HFFc6 (cell line): ENCODE results near the gene BNIP3. TPM values are rescaled to one million over a fixed set of nuclear protein-coding genes. Genes with fewer than 3 reads are reported as not detected.
A peak's percentile ranks its signal among the peaks of the same experiment; 100 is the strongest.

Experiments used
- DNase-seq: peaks from one replicate; pipeline ENCODE4 v3.0.0-alpha.2; 2018
- H3K27ac Mint-ChIP-seq: 2 replicates; pipeline ENCODE4 v1.8.0; 2020; ENCODE audit warnings: mild to moderate bottlenecking, mixed read lengths
- H3K27me3 Mint-ChIP-seq: 2 replicates; pipeline ENCODE4 v1.8.0; 2021; ENCODE audit warnings: mild to moderate bottlenecking, moderate library complexity, mixed read lengths; ENCODE audit not compliant: insufficient read depth
- H3K36me3 Mint-ChIP-seq: 2 replicates; pipeline ENCODE4 v1.8.0; 2021; ENCODE audit warnings: low read depth, mixed read lengths
- H3K4me1 Mint-ChIP-seq: 2 replicates; pipeline ENCODE4 v1.8.0; 2020; ENCODE audit warnings: low read depth, mixed read lengths
- H3K4me3 Mint-ChIP-seq: 2 replicates; pipeline ENCODE4 v1.8.0; 2020; ENCODE audit warnings: mild to moderate bottlenecking, moderate library complexity, mixed read lengths
- H3K9me3 Mint-ChIP-seq: 2 replicates; pipeline ENCODE4 v1.8.0; 2020; ENCODE audit warnings: mild to moderate bottlenecking, mixed read lengths
- total RNA-seq, 6 experiments: library from RNA; stranded (reverse); fragmentation: NEBNext Ultra II Directional; extraction: Animal tissue kit (Norgen Biotek cat#: 25700); gene quantifications; 2 replicates in 1 of 6; 3 replicates in 5 of 6; pipeline ENCODE4 v1.2.3, GENCODE V29; 2021
- TF ChIP-seq, protein P1 (sequence below): fragments of 200-600 bp; sonication (generic); IDR thresholded peaks from 2 replicates; pipeline ENCODE4 v1.5.0; 2021; ENCODE audit warnings: antibody characterized with exemption, mild to moderate bottlenecking

BNIP3 gene
- total RNA-seq, 6 experiments from 2014 or later: 71.0 to 107 (median 78.3) TPM

GRCh38 chr10:131983780-131984179, 2.1 kb upstream of the BNIP3 start:
- DNase-seq: peak; percentile 96
- Mint-ChIP-seq H3K4me1 (peaks cover 34% of the 10 kb centered on the region), H3K27ac (peak overlapping the region; percentile 78; the same call in 1 of the 2 replicates), H3K9me3 (peaks cover 4% of the 10 kb centered on the region; the same call in 1 of the 2 replicates), H3K27me3 (no peaks in the 10 kb centered on the region), H3K36me3 (peaks cover 10% of the 10 kb centered on the region; the same call in 1 of the 2 replicates), H3K4me3 (peak overlapping the region; percentile 58; the same call in 1 of the 2 replicates)
- TF ChIP-seq, protein P1, sequence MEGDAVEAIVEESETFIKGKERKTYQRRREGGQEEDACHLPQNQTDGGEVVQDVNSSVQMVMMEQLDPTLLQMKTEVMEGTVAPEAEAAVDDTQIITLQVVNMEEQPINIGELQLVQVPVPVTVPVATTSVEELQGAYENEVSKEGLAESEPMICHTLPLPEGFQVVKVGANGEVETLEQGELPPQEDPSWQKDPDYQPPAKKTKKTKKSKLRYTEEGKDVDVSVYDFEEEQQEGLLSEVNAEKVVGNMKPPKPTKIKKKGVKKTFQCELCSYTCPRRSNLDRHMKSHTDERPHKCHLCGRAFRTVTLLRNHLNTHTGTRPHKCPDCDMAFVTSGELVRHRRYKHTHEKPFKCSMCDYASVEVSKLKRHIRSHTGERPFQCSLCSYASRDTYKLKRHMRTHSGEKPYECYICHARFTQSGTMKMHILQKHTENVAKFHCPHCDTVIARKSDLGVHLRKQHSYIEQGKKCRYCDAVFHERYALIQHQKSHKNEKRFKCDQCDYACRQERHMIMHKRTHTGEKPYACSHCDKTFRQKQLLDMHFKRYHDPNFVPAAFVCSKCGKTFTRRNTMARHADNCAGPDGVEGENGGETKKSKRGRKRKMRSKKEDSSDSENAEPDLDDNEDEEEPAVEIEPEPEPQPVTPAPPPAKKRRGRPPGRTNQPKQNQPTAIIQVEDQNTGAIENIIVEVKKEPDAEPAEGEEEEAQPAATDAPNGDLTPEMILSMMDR: no peak

DNA sequence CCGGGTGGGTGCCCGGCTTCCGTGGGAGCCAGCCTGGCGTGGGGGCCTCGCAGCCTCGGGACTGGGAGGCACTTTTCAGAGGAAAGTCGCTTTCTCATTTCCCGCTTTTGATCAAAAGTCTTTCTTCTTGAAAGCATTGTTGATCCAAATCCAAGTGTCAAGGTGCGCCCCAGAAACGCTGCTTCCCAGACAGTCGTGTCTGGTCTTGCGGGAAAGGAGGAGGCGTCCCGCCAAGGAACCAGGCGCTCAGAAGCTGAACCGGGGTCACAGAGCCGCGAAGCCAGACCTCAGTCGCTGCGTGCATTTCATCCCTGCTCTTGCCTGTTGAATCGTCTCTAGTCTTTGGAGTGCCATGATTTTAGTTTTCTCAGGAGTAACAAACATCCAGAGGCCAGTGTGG, 1.1 kb upstream of the BNIP3 start:
- no peak for DNase-seq
- peak overlapping the region; percentile 78 for H3K27ac Mint-ChIP-seq

DNA sequence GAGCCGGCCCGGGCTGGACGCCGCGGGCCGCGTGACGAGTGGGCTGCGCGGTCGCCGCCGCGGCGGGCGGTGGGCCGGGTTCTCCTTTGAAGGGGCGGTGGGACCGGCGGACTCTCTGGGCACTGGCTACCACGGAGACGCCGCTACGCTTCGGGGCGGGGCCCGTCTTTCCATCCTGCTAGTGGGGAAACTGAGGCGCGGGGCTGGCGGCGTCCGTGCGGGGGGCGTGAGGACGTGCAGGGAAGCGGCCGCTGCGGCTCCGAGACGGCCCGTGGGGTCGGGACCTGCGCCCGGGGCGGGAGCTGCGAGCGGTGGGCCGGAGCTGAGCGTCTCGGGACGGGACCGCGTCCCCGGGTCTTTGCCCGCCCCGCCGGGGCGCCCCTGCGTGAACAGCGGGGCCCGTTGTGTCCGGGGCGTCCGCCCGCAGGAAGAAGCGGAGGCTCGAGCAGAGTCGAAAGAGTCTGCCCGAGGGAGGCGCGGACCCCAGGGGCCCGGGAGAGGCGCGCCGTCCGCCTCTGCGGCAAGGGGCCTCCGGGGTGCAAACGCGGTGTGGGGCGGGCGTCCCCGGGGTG, 548 bp upstream of the BNIP3 start:
- TF ChIP-seq, protein P1: no peak
- DNase-seq: no peak
- H3K36me3 Mint-ChIP-seq: peaks cover 20% of the 10 kb centered on the region; the same call in 1 of the 2 replicates
- H3K9me3 Mint-ChIP-seq: no peaks in the 10 kb centered on the region
- peaks cover 46% of the 10 kb centered on the region for H3K4me1 Mint-ChIP-seq
- H3K4me3 Mint-ChIP-seq: peak overlapping the region; percentile 69; the same call in 1 of the 2 replicates
- H3K27me3 Mint-ChIP-seq: no peaks in the 10 kb centered on the region
- H3K27ac Mint-ChIP-seq: no peak overlapping the region

More for the DNA sequence above, 1.1 kb upstream of the BNIP3 start:
- Mint-ChIP-seq H3K36me3 (peaks cover 15% of the 10 kb centered on the region; the same call in 1 of the 2 replicates), H3K27me3 (no peaks in the 10 kb centered on the region), H3K4me3 (peak overlapping the region; percentile 58), H3K9me3 (peaks cover 1% of the 10 kb centered on the region; the same call in 1 of the 2 replicates), H3K4me1 (peaks cover 43% of the 10 kb centered on the region)
- TF ChIP-seq, protein P1: no peak

DNA sequence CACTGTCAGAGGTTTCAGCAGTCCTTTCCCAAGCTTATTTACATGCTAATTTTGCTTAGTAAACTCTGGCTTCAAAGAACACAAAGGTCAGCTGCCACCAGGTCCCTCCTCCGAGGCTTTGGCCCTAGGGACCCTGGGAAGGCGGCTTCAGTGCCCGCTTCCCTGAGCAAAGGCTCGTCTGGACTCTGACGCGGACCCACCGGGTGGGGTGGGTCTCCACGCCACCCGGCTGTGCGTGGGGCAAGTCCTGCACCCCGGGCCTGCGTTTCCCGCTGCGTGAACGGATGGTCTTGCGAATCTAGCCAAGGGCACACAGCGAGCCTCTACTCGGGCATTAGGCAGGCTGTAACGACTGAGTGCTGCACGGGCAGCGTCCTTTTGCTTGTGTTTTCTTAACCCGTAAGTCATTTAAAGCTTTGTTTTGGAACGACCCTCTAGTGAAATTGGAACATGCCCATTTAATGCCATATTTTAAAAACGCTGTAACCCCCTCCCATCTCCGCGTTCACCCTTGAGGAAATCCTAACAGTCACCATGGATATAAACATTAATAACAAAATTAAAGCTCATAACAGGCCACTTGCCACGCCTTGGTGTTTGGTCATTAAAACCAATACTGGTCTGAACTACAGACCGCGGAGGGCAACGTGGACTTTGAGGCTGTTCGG, 828 bp downstream of the BNIP3 start:
- H3K27me3 Mint-ChIP-seq: no peaks in the 10 kb centered on the region; the same call in 1 of the 2 replicates
- TF ChIP-seq, protein P1: no peak
- H3K9me3 Mint-ChIP-seq: no peaks in the 10 kb centered on the region
- H3K4me1 Mint-ChIP-seq: peaks cover 46% of the 10 kb centered on the region
- peak overlapping the region; percentile 98 for H3K4me3 Mint-ChIP-seq
- H3K27ac Mint-ChIP-seq: peak overlapping the region; percentile 86
- H3K36me3 Mint-ChIP-seq: peaks cover 28% of the 10 kb centered on the region; the same call in 1 of the 2 replicates
- no peak for DNase-seq

DNA sequence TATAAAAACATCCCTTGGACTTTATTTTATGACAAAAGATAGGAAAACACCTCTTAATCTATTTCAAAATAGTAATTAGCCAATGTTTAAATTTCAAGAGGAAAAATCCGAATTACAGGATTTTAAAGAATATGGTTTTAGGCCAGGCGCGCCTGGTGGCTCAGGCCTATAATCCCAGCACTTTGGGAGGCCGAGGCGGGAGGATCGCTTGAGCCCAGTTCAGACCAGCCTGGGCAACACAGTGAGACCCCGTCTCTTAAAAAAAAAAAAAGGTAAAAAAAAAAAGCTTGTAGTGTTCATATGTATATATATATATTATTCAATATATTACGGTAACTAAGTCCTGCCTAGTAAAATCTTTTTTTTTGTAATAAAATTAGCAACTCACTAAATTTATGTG, 1.4 kb downstream of the BNIP3 start:
- DNase-seq: no peak
- Mint-ChIP-seq H3K4me1 (peaks cover 46% of the 10 kb centered on the region), H3K36me3 (peaks cover 27% of the 10 kb centered on the region; the same call in 1 of the 2 replicates), H3K4me3 (peak overlapping the region; percentile 98), H3K27ac (peak overlapping the region; percentile 84), H3K9me3 (no peaks in the 10 kb centered on the region), H3K27me3 (no peaks in the 10 kb centered on the region; the same call in 1 of the 2 replicates)
- TF ChIP-seq, protein P1: no peak
